Airway epithelial cell (primary cell): ENCODE data around the gene OR10A2. TPM values are rescaled to one million over a fixed set of nuclear protein-coding genes. Genes with fewer than 3 reads are reported as not detected.

Source experiments
- total RNA-seq: library from RNA; depleted of rRNA; stranded (reverse); fragments of >200 nt; gene quantifications from 2 replicates; pipeline ENCODE4 v1.2.3, GENCODE V29; 2015

Gene OR10A2, protein sequence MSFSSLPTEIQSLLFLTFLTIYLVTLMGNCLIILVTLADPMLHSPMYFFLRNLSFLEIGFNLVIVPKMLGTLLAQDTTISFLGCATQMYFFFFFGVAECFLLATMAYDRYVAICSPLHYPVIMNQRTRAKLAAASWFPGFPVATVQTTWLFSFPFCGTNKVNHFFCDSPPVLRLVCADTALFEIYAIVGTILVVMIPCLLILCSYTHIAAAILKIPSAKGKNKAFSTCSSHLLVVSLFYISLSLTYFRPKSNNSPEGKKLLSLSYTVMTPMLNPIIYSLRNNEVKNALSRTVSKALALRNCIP
- total RNA-seq, result not detected in 2 replicates

DNA sequence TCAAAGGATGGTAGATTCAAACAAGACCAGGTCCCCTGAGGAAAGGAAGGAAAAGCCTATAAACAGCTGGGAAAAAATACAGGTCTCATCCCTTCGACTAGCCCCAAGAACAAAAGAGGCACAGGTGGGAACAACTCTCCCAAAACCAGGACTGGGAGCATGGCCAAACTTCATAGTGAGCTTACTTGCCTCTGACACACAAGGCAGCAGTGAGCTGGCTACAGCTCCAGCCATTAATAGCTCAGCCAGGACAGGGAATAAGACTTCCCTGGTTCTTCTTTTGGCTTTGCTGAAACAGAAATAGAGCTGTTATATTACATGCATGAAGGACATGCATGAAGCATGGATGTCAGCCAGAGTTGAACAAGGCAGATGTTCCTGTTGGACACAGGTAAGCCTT is at the start of gene OR10A2:
OR10A2 (plus strand) TSS at position 97 of the 400 bp plus-strand sequence. CDS start 6,698 bp downstream, outside the sequence.

GRCh38 chr11:6845383-6845782 is 17.5 kb upstream of the OR10A2 start, which contains the start of gene OR10A5:
Gene OR10A5 (plus strand): TSS chr11:6845683. CDS start chr11:6845683, 0 bp downstream.

GRCh38 chr11:6876325-6876724 is 13.5 kb downstream of the OR10A2 start, which contains the start of gene OR10A4:
Gene OR10A4 (plus strand): TSS chr11:6876625. CDS start chr11:6876648, 23 bp downstream.

GRCh38 chr11:6892400-6892799 is 29.5 kb downstream of the OR10A2 start, which contains the start of gene OR2D2:
Gene OR2D2 (minus strand): TSS chr11:6892500. CDS start chr11:6892500, 0 bp downstream.

GRCh38 chr11:6920702-6921101 is 57.8 kb downstream of the OR10A2 start, which contains the start of gene OR2D3:
Gene OR2D3 (plus strand): TSS chr11:6921002. CDS start chr11:6921002, 0 bp downstream.

Other genes with a start within 250 kb of the OR10A2 start
- gene TPP1, start 243.6 kb upstream of the OR10A2 start, total RNA-seq, result 11.3 and 20.7 TPM in 2 replicates
- gene DCHS1, start 207.2 kb upstream of the OR10A2 start, total RNA-seq, result 0.09 and 0.21 TPM in 2 replicates
- gene MRPL17, start 179.7 kb upstream of the OR10A2 start, total RNA-seq, result 53.6 and 58.1 TPM in 2 replicates
- 0.07 TPM in 1 of 2 replicates, not detected in the other for gene OR2AG2, start 91.1 kb upstream of the OR10A2 start, total RNA-seq
- not detected in 2 replicates for gene OR2AG1, start 80.0 kb upstream of the OR10A2 start, total RNA-seq
- not detected in 2 replicates for gene OR6A2, start 63.4 kb upstream of the OR10A2 start, total RNA-seq
- not detected in 2 replicates for gene OR10A5, start 17.4 kb upstream of the OR10A2 start, total RNA-seq
- gene OR10A4, start 13.6 kb downstream of the OR10A2 start, total RNA-seq, result not detected in 2 replicates
- gene OR2D2, start 29.4 kb downstream of the OR10A2 start, total RNA-seq, result not detected in 2 replicates
- gene OR2D3, start 57.9 kb downstream of the OR10A2 start, total RNA-seq, result not detected in 2 replicates
- gene ZNF215, start 63.4 kb downstream of the OR10A2 start, total RNA-seq, result 3.5 and 4.0 TPM in 2 replicates
- gene ZNF214, start 157.3 kb downstream of the OR10A2 start, total RNA-seq, result 0.37 and 0.85 TPM in 2 replicates
- 0.07 TPM in 1 of 2 replicates, not detected in the other for gene NLRP14, start 157.4 kb downstream of the OR10A2 start, total RNA-seq
- not detected in 2 replicates for gene RBMXL2, start 225.9 kb downstream of the OR10A2 start, total RNA-seq